Hematopoietic multipotent progenitor cell treated with erythropoietin and hydrocortisone succinate and interleukin-3 and kit ligand, for 17 days (in vitro differentiated cells): ENCODE data around the gene PACS2.
"Not testable (repeated sequence)": the region's sequence is repeated elsewhere in the genome, so short reads cannot be mapped to it uniquely, and the experiment has no call there.

Source experiments
- DNase-seq: peaks from one replicate; pipeline ENCODE4 v3.0.0-alpha.2; 2015; ENCODE audit warnings: low spot score

Gene PACS2

GRCh38 chr14:105351410-105351809 lies 36.9 kb downstream of the PACS2 start:
- no peak for DNase-seq

GRCh38 chr14:105351920-105352851 lies 37.6 kb downstream of the PACS2 start:
- DNase-seq: peak; percentile 83

DNA sequence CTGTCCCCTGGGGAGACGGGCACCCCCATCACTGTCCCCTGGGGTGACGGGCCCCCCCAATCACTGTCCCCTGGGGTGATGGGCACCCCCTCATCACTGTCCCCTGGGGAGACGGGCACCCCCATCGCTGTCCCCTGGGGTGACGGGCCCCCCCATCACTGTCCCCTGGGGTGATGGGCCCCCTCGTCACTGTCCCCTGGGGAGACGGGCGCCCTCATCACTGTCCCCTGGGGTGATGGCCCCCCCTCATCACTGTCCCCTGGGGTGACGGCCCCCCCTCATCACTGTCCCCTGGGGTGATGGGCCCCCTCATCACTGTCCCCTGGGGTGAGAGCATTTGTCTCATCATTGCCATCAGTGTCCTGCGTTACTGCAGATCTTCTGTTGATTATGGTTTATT lies 38.6 kb downstream of the PACS2 start:
- DNase-seq: no peak

GRCh38 chr14:105354541-105354940 lies 40.0 kb downstream of the PACS2 start:
- DNase-seq: no peak

- no peak for DNase-seq
Observed at GRCh38 chr14:105355049-105355575, 40.6 kb downstream of the PACS2 start.

GRCh38 chr14:105355850-105356604 lies 41.5 kb downstream of the PACS2 start:
- no peak for DNase-seq

- DNase-seq: no peak
Observed at GRCh38 chr14:105356927-105357326, 42.4 kb downstream of the PACS2 start.

GRCh38 chr14:105357626-105358025 lies 43.1 kb downstream of the PACS2 start:
- DNase-seq: no peak

- no peak for DNase-seq
Observed at GRCh38 chr14:105358140-105358846, 43.7 kb downstream of the PACS2 start.

DNA sequence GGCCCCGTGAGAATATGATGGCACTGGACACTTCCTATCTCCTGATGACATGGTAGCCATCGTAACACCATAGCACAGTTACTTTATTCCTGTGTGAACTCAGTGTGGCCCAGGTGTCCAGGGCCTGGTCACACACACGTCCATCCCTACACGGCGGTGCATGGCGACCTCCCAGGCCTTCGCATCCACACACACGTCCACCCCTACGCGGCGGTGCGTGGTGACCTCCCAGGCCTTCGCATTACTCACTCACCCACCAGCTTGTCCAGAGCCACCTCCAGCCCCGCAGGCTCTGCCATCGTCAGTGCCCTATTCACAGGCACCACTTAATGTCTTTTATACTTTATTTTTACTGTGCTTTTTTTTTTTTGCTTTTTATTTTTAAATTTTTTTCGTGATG lies 44.4 kb downstream of the PACS2 start:
- no peak for DNase-seq

GRCh38 chr14:105361412-105361811 lies 46.9 kb downstream of the PACS2 start:
- DNase-seq: not testable (repeated sequence)

- DNase-seq: peak; percentile 78
Observed at GRCh38 chr14:105363847-105364708, 49.5 kb downstream of the PACS2 start.

DNA sequence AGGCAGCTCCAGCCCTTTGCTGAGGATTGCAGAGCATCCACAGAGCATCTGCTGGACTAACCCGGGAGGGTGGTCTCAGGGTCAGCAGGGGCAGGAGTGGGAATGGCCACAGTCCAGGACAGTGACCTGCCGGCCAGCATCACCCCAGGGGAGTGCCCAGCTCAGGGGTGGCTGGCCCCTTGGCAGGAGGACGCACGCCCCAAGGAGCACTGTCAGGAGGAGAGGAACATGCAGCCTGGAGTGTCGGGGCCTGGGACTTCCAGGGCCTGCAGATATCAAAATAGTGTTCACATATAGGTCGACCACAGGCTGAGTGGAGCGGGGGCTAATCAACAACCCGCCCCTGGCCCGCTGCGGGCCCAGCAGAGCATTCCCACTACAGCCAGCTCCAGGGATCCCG lies 50.6 kb downstream of the PACS2 start:
- no peak for DNase-seq

DNA sequence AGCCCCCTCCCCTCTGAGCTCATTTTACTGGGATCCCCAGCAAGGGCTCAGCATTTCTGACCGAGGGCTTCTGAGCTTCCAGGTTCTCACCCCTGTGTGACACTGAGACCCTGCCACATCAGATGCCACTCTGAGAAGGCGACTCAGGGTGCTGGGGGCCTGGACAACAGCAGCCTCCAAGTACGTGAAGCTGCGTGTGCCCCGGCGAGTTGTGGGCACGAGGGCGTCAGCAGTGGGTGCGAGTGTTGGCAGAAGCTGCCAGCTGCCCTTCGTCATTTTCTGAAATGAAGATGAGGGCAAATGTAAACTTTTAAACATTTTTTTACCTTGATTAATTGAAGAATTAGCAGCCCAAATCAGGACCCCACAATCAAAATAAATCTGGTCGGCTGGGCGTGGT lies 51.1 kb downstream of the PACS2 start:
- no peak for DNase-seq

DNA sequence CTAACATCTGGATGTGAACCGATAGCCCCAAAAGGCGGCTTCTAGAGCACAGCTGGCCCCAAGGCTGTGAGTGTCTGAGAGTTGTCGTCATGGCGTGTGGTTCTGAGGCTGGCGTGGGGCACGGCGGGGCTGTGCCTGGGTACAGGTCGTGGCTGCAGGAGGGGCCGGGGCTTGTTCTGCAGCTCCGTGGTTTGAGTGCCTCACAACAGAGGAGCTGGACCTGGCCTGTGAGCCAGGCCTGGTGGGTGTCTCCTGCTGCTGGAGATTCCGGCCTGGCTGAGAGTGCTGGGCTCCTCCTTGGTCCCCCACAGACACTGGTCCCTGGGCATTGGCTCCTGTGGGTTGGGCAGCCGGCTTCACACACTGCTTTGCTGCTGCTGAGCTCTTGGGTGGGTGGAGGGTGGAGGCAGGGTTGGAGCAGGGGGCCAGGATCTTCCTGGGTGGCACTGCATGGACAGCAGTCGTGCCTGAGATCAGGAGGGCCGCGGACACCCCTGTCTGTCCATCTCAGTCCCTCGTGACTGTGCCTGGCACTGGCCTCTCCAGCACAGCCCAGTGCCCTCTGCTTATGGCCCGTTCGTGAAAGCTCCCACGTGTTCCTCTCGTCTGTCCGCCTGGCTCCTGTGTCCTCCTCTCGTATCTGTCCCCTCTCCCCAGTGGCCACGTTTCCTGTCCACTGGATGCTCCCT lies 52.0 kb downstream of the PACS2 start:
- DNase-seq: no peak

GRCh38 chr14:105367116-105368031 lies 52.8 kb downstream of the PACS2 start:
- no peak for DNase-seq

DNA sequence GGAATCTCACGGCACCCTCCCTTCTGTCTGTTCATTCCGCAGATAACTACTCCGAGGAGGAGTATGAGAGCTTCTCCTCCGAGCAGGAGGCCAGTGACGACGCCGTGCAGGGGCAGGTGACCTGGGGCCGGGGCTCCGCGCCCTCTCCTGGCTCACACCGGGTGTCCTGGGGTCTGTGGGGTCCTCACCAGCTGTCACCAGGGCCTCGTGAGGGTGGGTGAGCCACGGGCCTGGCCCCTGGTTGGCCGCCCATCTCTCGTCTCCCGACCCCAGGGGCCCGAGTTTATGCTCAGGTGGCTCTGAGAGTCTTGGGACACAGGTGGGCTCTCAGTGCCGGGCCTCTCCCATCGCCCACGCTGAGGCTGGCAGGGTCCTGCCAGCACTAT lies 53.5 kb downstream of the PACS2 start:
- no peak for DNase-seq

GRCh38 chr14:105368426-105368825 lies 53.9 kb downstream of the PACS2 start:
- no peak for DNase-seq

- no peak for DNase-seq
Observed at GRCh38 chr14:105368910-105369652, 54.5 kb downstream of the PACS2 start.
